ENCODE data around the gene ZNF30. TPM values are rescaled to one million over a fixed set of nuclear protein-coding genes. Genes with fewer than 3 reads are reported as not detected.

Gene ZNF30
- total and polyA plus RNA-seq, 2 experiments from 2014 or later = 4.1 to 18.7 TPM

- Histone ChIP-seq H3K27me3 (ENCODE audit: insufficient read depth) (no peaks in the 10 kb centered on the region), H3K4me1 (ENCODE audit: insufficient read depth) (peaks cover 11% of the 10 kb centered on the region), H3K9me2 (ENCODE audit: insufficient read depth) (no peaks in the 10 kb centered on the region), H3K4me2 (peak overlapping the region; percentile 56), H4K20me1 (replicated peaks; ENCODE audit: insufficient read depth) (no peaks in the 10 kb centered on the region), H3K36me3 (ENCODE audit: insufficient read depth) (0 out of 2 replicates have a peak, but pooled peaks cover 3% of the 10 kb centered on the region), H2AFZ (peak overlapping the region; percentile 38; the same call in 1 of the 2 replicates), H3K79me2 (replicated peaks; ENCODE audit: insufficient read depth) (no peaks in the 10 kb centered on the region), H3K27ac (ENCODE audit: low read depth) (peak overlapping the region; percentile 33), H3F3A (replicated peaks; ENCODE audit: low read depth) (no peaks in the 10 kb centered on the region), H3K4me3 (no peak overlapping the region)
- Mint-ChIP-seq H3K9me3 (peaks cover 12% of the 10 kb centered on the region; the same call in 2 of the 3 replicates), H3K27me3 (ENCODE audit: insufficient read depth, low read depth, poor library complexity) (peaks cover 2% of the 10 kb centered on the region), H3K36me3 (ENCODE audit: low read depth) (peaks cover 7% of the 10 kb centered on the region; the same call in 2 of the 3 replicates), H3K4me1 (peaks cover 14% of the 10 kb centered on the region), H3K27ac (no peak overlapping the region; the same call in 1 of the 2 replicates), H3K4me3 (peak overlapping the region; percentile 21; the same call in 2 of the 3 replicates)
- ATAC-seq (peak; percentile 92), DNase-seq (ENCODE audit: low spot score) (peak; percentile 74)
- TF ChIP-seq ZNF114 (CRISPR knock-in tag; IDR thresholded peaks at IDR 0.05) = no peak
- TF ChIP-seq ZNF462 (CRISPR knock-in tag; IDR thresholded peaks at IDR 0.05) = no peak
- TF ChIP-seq CTCF (conservative IDR thresholded peaks at IDR 0.05; ENCODE audit: low read depth in 2 of 2) = peak in 1 of 2 experiments; percentile 28; a peak in 2 of 4 replicates
- TF ChIP-seq POLR2AphosphoS5 (IDR thresholded peaks at IDR 0.05; ENCODE audit: low read depth) = no peak
- TF ChIP-seq NANOG (IDR thresholded peaks at IDR 0.05; ENCODE audit: borderline replicate concordance) = no peak
Observed at GRCh38 chr19:34985249-34986022, 58.7 kb downstream of the ZNF30 start.
